Uterus (tissue), 4 donors: ENCODE measurements around the gene GREB1L. TPM values are rescaled to one million over a fixed set of nuclear protein-coding genes. Genes with fewer than 3 reads are reported as not detected.

Source experiments
- DNase-seq, 2 donors: peaks; one replicate each; pipeline ENCODE4 v3.0.0-alpha.2; 2019 to 2020
- H3K27ac ChIP-seq, 2 donors: fragments of 200-600 bp; sonication (generic); 1 replicate in 1 of 2; 2 replicates in 1 of 2; pipeline ENCODE4 v1.5.1; 2016 to 2018
- H3K27me3 ChIP-seq, 2 donors: fragments of 200-600 bp; sonication (generic); one replicate each; pipeline ENCODE4 v1.5.1; 2018 to 2019; ENCODE audit warnings: control low read depth in 1 of 2
- H3K36me3 ChIP-seq, 2 donors: fragments of 200-600 bp; sonication (generic); one replicate each; pipeline ENCODE4 v1.5.1; 2019; ENCODE audit warnings: control low read depth in 1 of 2
- H3K4me1 ChIP-seq, 2 donors: fragments of 200-600 bp; sonication (generic); one replicate each; pipeline ENCODE4 v1.5.1; 2018 to 2019; ENCODE audit warnings: control low read depth in 1 of 2
- H3K4me3 ChIP-seq, 2 donors: fragments of 200-600 bp; sonication (generic); 1 replicate in 1 of 2; 2 replicates in 1 of 2; pipeline ENCODE4 v1.5.1; 2018 to 2019; ENCODE audit warnings: mild to moderate bottlenecking in 1 of 2
- H3K9me3 ChIP-seq, 2 donors: fragments of 200-600 bp; sonication (generic); one replicate each; pipeline ENCODE4 v1.5.1; 2019; ENCODE audit warnings: control low read depth in 1 of 2
- POLR2A ChIP-seq, 2 donors: fragments of 450-650 bp; IDR thresholded peaks; one replicate each; pipeline ENCODE4 v1.6.1; 2016; ENCODE audit warnings: antibody characterized with exemption in 2 of 2, mild to moderate bottlenecking in 1 of 2, moderate library complexity in 1 of 2
- intact Hi-C: fragments of 100-400 bp; cut with DNase I; formaldehyde crosslinking; loops from one replicate; pipeline ENCODE4 v1.15.1; 2023; ENCODE audit warnings: low total_unique reads
- total RNA-seq, 4 donors: library from RNA; depleted of rRNA in 3 of 4; stranded (reverse); fragments of >200 nt in 3 of 4; gene quantifications; one replicate each; pipeline versions ENCODE4 v1.1.0 to v1.2.4, GENCODE V29; 2014 to 2023
- TF ChIP-seq, protein P1 (sequence below), 4 experiments: fragments of 200-600 bp in 2 of 4; fragments of 450-650 bp in 2 of 4; sonication (generic) in 2 of 4; IDR thresholded peaks; one replicate each; pipeline ENCODE4 v1.5.1; 2016 to 2019; ENCODE audit warnings: antibody characterized with exemption in 4 of 4, mild to moderate bottlenecking in 2 of 4, moderate library complexity in 1 of 4
- donor health status: DM: yes; HTN: yes; CAD: no.

Gene GREB1L
- total RNA-seq, 4 donors from 2014 or later: 4.1 to 15.3 (median 9.2) TPM

DNA sequence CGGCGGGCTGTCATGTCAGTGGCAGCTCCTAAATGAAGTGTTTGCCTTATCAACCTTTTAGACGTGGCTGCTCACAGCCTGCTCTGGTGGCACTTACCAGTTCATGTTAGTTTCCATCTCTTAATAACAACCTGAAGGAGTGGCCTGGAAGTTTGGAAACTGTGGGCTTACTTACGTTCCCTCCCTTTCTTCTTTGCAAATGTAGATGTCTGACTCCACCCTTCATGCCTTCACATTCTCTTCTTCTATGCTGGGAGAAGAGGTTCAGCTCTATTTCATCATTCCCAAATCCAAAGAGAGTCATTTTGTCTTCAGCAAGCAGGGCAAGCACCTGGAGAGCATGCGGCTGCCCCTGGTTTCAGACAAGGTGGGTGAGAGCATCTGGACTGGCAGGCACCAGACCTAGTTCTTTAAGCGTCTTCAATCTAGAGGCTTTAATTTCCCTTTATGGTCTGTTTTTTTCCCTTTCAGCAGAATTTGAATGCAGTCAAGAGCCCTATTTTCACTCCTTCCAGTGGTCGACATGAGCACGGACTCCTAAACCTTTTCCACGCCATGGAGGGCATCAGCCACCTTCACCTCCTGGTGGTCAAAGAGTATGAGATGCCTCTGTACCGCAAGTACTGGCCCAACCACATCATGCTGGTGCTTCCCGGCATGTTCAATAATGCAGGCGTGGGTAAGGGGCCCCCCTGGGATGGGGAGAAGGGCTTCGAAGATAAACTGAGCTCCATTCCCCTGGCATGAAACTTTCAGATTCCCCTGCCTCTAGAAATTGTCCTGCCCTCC is 266.1 kb downstream of the GREB1L start:
- no peaks in the 10 kb centered on the region for H3K27me3 ChIP-seq
- no peaks in the 10 kb centered on the region for H3K36me3 ChIP-seq
- DNase-seq: no peak
- TF ChIP-seq, protein P1, sequence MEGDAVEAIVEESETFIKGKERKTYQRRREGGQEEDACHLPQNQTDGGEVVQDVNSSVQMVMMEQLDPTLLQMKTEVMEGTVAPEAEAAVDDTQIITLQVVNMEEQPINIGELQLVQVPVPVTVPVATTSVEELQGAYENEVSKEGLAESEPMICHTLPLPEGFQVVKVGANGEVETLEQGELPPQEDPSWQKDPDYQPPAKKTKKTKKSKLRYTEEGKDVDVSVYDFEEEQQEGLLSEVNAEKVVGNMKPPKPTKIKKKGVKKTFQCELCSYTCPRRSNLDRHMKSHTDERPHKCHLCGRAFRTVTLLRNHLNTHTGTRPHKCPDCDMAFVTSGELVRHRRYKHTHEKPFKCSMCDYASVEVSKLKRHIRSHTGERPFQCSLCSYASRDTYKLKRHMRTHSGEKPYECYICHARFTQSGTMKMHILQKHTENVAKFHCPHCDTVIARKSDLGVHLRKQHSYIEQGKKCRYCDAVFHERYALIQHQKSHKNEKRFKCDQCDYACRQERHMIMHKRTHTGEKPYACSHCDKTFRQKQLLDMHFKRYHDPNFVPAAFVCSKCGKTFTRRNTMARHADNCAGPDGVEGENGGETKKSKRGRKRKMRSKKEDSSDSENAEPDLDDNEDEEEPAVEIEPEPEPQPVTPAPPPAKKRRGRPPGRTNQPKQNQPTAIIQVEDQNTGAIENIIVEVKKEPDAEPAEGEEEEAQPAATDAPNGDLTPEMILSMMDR (IDR thresholded peaks at IDR 0.05): no peak
- no peak for TF ChIP-seq POLR2A (IDR thresholded peaks at IDR 0.05)
- no peaks in the 10 kb centered on the region for H3K4me1 ChIP-seq
- H3K27ac ChIP-seq: no peak overlapping the region
- H3K4me3 ChIP-seq: no peak overlapping the region
- H3K9me3 ChIP-seq: no peaks in the 10 kb centered on the region
- intact Hi-C loops: no loop called here

DNA sequence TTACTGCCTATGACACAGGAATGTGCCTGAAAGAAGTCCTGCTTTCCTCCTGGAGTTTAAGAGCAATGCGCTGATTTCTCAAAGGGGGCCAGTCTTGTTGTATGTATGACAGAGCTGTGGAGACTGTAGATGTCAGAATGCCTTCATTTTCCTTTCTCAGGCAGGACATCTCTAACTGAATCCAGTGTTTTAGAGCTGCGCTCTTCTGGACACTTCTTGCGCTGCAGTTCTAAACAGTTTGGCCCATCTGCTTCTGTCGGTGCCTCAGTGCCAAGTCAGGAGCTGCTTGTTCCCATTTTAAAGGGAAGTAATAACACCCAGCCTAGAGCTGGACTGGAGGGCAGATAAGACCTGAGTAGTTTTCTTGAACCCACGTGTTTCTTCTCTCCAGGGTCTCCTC is 267.0 kb downstream of the GREB1L start:
- Histone ChIP-seq H3K27ac (no peak overlapping the region), H3K9me3 (no peaks in the 10 kb centered on the region), H3K27me3 (no peaks in the 10 kb centered on the region), H3K4me1 (no peaks in the 10 kb centered on the region), H3K4me3 (no peak overlapping the region), H3K36me3 (no peaks in the 10 kb centered on the region)
- no peak for DNase-seq
- intact Hi-C loops: no loop called here
- TF ChIP-seq, protein P1 (IDR thresholded peaks at IDR 0.05): no peak
- no peak for TF ChIP-seq POLR2A (IDR thresholded peaks at IDR 0.05)

DNA sequence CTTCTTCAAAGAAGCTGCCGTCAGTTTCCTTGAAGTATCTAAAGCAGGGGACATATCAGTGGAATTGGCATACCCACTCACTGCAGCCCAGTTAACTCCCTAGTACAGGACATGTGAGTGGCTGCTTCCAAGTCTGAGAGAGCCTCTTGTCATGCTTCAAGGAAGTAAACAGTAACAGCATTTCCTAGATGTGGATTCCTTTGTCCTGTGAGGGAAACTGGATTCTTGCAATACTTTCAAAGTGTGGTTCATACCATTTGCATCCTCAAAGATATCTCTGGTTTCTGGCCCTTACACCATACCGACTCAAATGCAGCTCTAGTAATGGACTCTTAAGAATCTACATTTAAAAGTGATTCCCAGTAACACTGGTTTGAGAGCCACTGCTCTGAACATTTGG is 271.3 kb downstream of the GREB1L start:
- intact Hi-C loops: no loop called here

GRCh38 chr18:21513741-21514140 is 271.7 kb downstream of the GREB1L start:
- H3K27me3 ChIP-seq: no peaks in the 10 kb centered on the region
- H3K27ac ChIP-seq: no peak overlapping the region
- H3K4me3 ChIP-seq: no peak overlapping the region
- no peaks in the 10 kb centered on the region for H3K4me1 ChIP-seq
- H3K9me3 ChIP-seq: no peaks in the 10 kb centered on the region
- intact Hi-C loops: no loop called here
- TF ChIP-seq POLR2A (IDR thresholded peaks at IDR 0.05): no peak
- TF ChIP-seq, protein P1 (IDR thresholded peaks at IDR 0.05): no peak
- H3K36me3 ChIP-seq: no peaks in the 10 kb centered on the region
- no peak for DNase-seq

More for the DNA sequence above, 271.3 kb downstream of the GREB1L start:
- Histone ChIP-seq H3K36me3 (no peaks in the 10 kb centered on the region), H3K9me3 (no peaks in the 10 kb centered on the region), H3K27ac (no peak overlapping the region), H3K4me3 (no peak overlapping the region), H3K27me3 (no peaks in the 10 kb centered on the region), H3K4me1 (no peaks in the 10 kb centered on the region)
- TF ChIP-seq, protein P1 (IDR thresholded peaks at IDR 0.05): no peak
- no peak for TF ChIP-seq POLR2A (IDR thresholded peaks at IDR 0.05)
- no peak for DNase-seq

- Histone ChIP-seq H3K9me3 (no peaks in the 10 kb centered on the region), H3K36me3 (no peaks in the 10 kb centered on the region)
- intact Hi-C loops: no loop called here
These were observed 280.5 kb downstream of the GREB1L start for GRCh38 chr18:21522530-21522929.

More at GRCh38 chr18:21522530-21522929, 280.5 kb downstream of the GREB1L start:
- no peak for DNase-seq
- TF ChIP-seq POLR2A (IDR thresholded peaks at IDR 0.05): no peak
- TF ChIP-seq, protein P1 (IDR thresholded peaks at IDR 0.05): no peak
- Histone ChIP-seq H3K27me3 (no peaks in the 10 kb centered on the region), H3K4me1 (no peaks in the 10 kb centered on the region), H3K4me3 (no peak overlapping the region), H3K27ac (no peak overlapping the region)
